Transverse colon (tissue), 4 donors: Measurements from ENCODE around the gene CPSF4. TPM values are rescaled to one million over a fixed set of nuclear protein-coding genes. Genes with fewer than 3 reads are reported as not detected.

ENCODE experiments used
- DNase-seq: peaks from one replicate; pipeline ENCODE4 v3.0.0-alpha.2; 2019
- H3K27ac ChIP-seq, 4 donors: fragments of 200-600 bp; sonication (generic); 2 replicates each; pipeline ENCODE4 v1.5.1; 2016 to 2018; ENCODE audit warnings: inconsistent platforms in 4 of 4
- H3K27me3 ChIP-seq: fragments of 200-600 bp; sonication (generic); 2 replicates; pipeline ENCODE4 v1.5.1; 2017; ENCODE audit warnings: inconsistent platforms
- H3K36me3 ChIP-seq, 4 donors: fragments of 200-600 bp; sonication (generic); 2 replicates each; pipeline ENCODE4 v1.5.1; 2017 to 2019; ENCODE audit warnings: inconsistent platforms in 4 of 4
- H3K4me1 ChIP-seq, 4 donors: fragments of 200-600 bp; sonication (generic); 2 replicates each; pipeline ENCODE4 v1.5.1; 2017 to 2020; ENCODE audit warnings: inconsistent platforms in 4 of 4
- H3K4me3 ChIP-seq, 4 donors: fragments of 200-600 bp; sonication (generic); 1 replicate in 1 of 4; 2 replicates in 3 of 4; pipeline versions ENCODE4 v1.5.1 to v1.6.1; 2017 to 2019; ENCODE audit warnings: inconsistent platforms in 4 of 4
- H3K9me3 ChIP-seq, 2 donors: fragments of 200-600 bp; sonication (generic); 2 replicates each; pipeline ENCODE4 v1.5.1; 2017 to 2019; ENCODE audit warnings: inconsistent platforms in 2 of 2
- CTCF ChIP-seq, 5 experiments: fragments of 200-600 bp in 3 of 5; fragments of 450-650 bp in 2 of 5; sonication (generic) in 3 of 5; IDR thresholded peaks; 1 replicate in 2 of 5; 2 replicates in 3 of 5; pipeline ENCODE4 v1.5.1; 2016 to 2017; ENCODE audit warnings: antibody characterized with exemption in 5 of 5, inconsistent platforms in 3 of 5, mild to moderate bottlenecking in 2 of 5, moderate library complexity in 1 of 5
- EP300 ChIP-seq: sonication (generic); formaldehyde crosslinking; IDR thresholded peaks from one replicate; pipeline ENCODE4 v1.6.1; 2017; ENCODE audit warnings: antibody characterized with exemption, low read depth
- POLR2A ChIP-seq: fragments of 450-650 bp; IDR thresholded peaks from one replicate; pipeline ENCODE4 v1.6.1; 2016; ENCODE audit warnings: antibody characterized with exemption, mild to moderate bottlenecking, moderate library complexity
- POLR2AphosphoS5 ChIP-seq, 3 donors: sonication (generic); formaldehyde crosslinking; IDR thresholded peaks; one replicate each; pipeline ENCODE4 v1.6.1; 2016; ENCODE audit warnings: antibody characterized with exemption in 3 of 3
- WGBS, 2 donors: methylation state at CpG; one replicate each; pipeline ENCODE4 v1.1.5; 2018; ENCODE audit warnings: low coverage in 1 of 2; 5-methylcytosine and 5-hydroxymethylcytosine counted together
- in situ Hi-C, 4 donors: fragments of 200-750 bp; cut with MboI; loops; one replicate each; pipeline versions ENCODE4 v1.15.0 to v1.15.1; 2017; ENCODE audit warnings: low sequenced_read_pairs in 3 of 4, low pct_ligation_motif_present in 1 of 4, low pct_unique_long_range_greater_than_20kb in 1 of 4
- intact Hi-C: fragments of 100-400 bp; cut with DNase I; formaldehyde crosslinking; loops from one replicate; pipeline ENCODE4 v1.15.1; 2023; ENCODE audit warnings: low total_unique reads
- total RNA-seq, 4 donors: library from RNA; depleted of rRNA; stranded (reverse); fragments of >200 nt; gene quantifications; one replicate each; pipeline ENCODE4 v1.1.0, GENCODE V29; 2016

Gene CPSF4
- total RNA-seq, 4 donors from 2014 or later: 20.7 to 65.5 (median 24.8) TPM

DNA sequence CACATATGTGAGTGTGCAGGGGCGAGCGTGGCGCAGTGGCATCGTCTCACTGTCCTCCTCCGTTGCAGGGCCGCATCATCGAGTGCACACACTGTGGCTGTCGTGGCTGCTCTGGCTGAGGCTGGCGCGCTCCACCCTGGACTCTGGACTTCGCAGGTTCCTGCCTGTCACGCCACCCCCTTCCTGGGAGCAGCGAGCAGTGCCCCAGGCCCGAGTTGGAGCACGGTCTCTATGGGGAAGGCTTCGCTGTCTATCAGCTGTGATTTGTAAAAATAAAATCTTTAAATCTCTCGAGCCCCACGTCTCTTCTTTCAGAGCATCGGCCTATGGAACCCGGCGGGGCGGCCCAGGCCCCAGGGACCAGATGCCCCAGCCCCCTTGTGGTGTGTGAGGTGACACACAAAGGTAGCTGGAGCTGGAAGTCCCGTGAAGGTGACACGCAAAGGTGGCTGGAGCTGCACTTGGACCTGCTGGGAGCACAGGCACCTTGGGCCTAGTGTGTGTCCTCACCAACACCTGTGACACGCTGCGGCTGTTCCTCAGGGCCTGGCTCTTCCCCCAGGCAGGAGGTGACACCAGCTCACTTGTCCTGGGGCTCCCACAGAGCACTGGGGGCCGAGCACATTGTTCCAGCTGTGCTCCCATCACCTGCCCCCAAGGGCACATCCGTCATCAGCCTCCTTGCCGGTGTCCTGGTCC, 19.3 kb upstream of the CPSF4 start:
- DNase-seq: no peak
- no peak overlapping the region for H3K4me3 ChIP-seq
- TF ChIP-seq CTCF (IDR thresholded peaks at IDR 0.05) (no peak), POLR2AphosphoS5 (IDR thresholded peaks at IDR 0.05) (no peak), POLR2A (no peak), EP300 (no peak)
- peaks cover 0 to 61% (median 30%) of the 10 kb centered on the region in 4 donors for H3K36me3 ChIP-seq
- intact Hi-C loops (no loop called here), in situ Hi-C loops (loop anchor here in 1 of 4 donors (10.0 kb wide), 1 partner anchor 55 kb away; no protein-coding TSS in a partner anchor)
- no peaks in the 10 kb centered on the region for H3K27me3 ChIP-seq
- H3K9me3 ChIP-seq: no peaks in the 10 kb centered on the region
- no peaks in the 10 kb centered on the region for H3K4me1 ChIP-seq
- no peak overlapping the region for H3K27ac ChIP-seq
- WGBS, 2 donors: 92 to 100% methylated on average over 4 to 29 of the region's 29 CpGs

DNA sequence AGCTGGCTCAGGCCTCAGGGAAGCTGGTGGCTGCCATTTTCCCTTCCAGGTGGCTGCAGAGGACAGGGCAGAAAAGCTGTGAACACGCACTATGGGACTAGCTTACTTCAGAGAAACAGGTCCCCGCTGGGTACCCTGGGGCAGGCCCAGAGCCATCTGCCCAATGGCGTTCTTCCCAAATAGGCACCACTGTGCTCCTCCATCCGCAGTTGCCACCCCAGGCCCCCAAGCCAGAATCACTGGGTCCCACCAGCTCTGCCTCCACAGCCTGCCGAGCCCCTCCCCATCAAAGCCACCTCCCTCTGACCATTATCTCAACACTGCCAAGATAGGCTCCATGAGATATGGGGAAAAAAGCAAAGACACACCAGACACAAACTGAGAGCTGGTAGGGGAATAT, 18.5 kb upstream of the CPSF4 start:
- TF ChIP-seq EP300 (no peak), POLR2AphosphoS5 (IDR thresholded peaks at IDR 0.05) (no peak), POLR2A (no peak), CTCF (IDR thresholded peaks at IDR 0.05) (no peak)
- WGBS, 2 donors: 92% methylated on average over 5 of the region's 5 CpGs; no CpG with 5 or more reads in 1 of the 2 donors
- intact Hi-C loops (no loop called here), in situ Hi-C loops (no loop called here)
- Histone ChIP-seq H3K27ac (no peak overlapping the region), H3K4me3 (no peak overlapping the region), H3K27me3 (no peaks in the 10 kb centered on the region), H3K9me3 (no peaks in the 10 kb centered on the region), H3K4me1 (no peaks in the 10 kb centered on the region), H3K36me3 (peaks cover 0 to 59% (median 27%) of the 10 kb centered on the region in 4 donors)
- DNase-seq: no peak

- intact Hi-C loops: no loop called here
- Histone ChIP-seq H3K9me3 (no peaks in the 10 kb centered on the region), H3K27me3 (no peaks in the 10 kb centered on the region), H3K36me3 (peaks cover 0 to 54% (median 25%) of the 10 kb centered on the region in 4 donors), H3K27ac (no peak overlapping the region), H3K4me1 (no peaks in the 10 kb centered on the region), H3K4me3 (no peak overlapping the region)
- in situ Hi-C loops: no loop called here
- no peak for DNase-seq
- WGBS, 2 donors: 87 to 93% methylated on average over 3 to 7 of the region's 7 CpGs
- no peak for TF ChIP-seq EP300
- no peak for TF ChIP-seq POLR2A
Measured at GRCh38 chr7:99420986-99421385, 17.8 kb upstream of the CPSF4 start.

DNA sequence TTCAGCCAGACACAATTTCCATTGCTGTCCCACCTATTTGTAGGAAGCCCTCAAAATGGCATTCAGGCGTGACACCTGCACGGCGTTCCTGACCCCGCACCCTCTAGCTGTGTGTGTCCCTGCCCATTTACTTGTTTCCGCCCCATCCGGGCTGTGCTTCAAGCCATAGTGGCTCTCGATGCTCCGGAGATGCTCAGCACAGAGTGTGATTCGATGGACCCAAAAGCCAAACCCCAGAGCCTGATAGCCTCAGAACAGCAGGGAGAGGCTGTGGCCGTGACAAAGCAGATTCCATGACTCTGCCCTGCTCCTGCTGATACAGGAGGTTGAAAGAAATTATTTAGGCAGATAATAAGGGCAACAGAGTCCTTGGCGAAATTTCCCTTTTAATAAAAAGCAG, 16.6 kb upstream of the CPSF4 start:
- peak overlapping the region in 1 of 4 donors; percentile 9 for H3K27ac ChIP-seq
- no peaks in the 10 kb centered on the region for H3K9me3 ChIP-seq
- intact Hi-C loops (no loop called here), in situ Hi-C loops (no loop called here)
- no peak for DNase-seq
- H3K4me1 ChIP-seq: no peaks in the 10 kb centered on the region
- H3K27me3 ChIP-seq: no peaks in the 10 kb centered on the region
- H3K36me3 ChIP-seq: peaks cover 0 to 42% (median 19%) of the 10 kb centered on the region in 4 donors
- TF ChIP-seq POLR2A: no peak
- TF ChIP-seq EP300: no peak
- TF ChIP-seq POLR2AphosphoS5 (IDR thresholded peaks at IDR 0.05): no peak
- TF ChIP-seq CTCF (IDR thresholded peaks at IDR 0.05): no peak
- 92 to 100% methylated on average over 2 to 11 of the region's 11 CpGs for WGBS, 2 donors
- H3K4me3 ChIP-seq: no peak overlapping the region

DNA sequence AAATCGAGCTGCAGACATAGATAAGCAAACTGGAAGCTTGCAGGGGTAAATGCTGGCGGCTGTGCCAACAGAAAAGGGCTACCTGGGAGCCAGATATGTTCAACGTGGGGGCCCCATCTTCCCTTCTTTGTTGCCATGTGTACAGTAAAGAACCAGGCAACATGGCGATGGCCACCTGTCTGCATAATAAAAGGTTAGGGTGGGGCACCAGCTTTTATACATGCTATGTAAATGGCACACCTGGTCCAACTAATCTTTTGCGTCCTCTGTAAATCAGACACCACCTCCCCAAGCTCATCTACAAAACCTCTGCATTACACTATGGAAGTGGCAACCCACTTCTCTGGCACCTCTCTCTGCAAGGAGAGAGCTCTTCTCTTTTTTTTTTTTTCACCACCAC, 16.1 kb upstream of the CPSF4 start:
- H3K27me3 ChIP-seq: no peaks in the 10 kb centered on the region
- in situ Hi-C loops: no loop called here
- H3K27ac ChIP-seq: no peak overlapping the region
- H3K36me3 ChIP-seq: peaks cover 0 to 38% (median 17%) of the 10 kb centered on the region in 4 donors
- intact Hi-C loops: no loop called here
- TF ChIP-seq EP300: no peak
- TF ChIP-seq POLR2AphosphoS5 (IDR thresholded peaks at IDR 0.05): no peak
- no peak for TF ChIP-seq POLR2A
- no peak for TF ChIP-seq CTCF (IDR thresholded peaks at IDR 0.05)
- 21 to 63% methylated on average over 2 to 5 of the region's 5 CpGs for WGBS, 2 donors
- no peak overlapping the region for H3K4me3 ChIP-seq
- H3K4me1 ChIP-seq: no peaks in the 10 kb centered on the region
- H3K9me3 ChIP-seq: no peaks in the 10 kb centered on the region
- no peak for DNase-seq
